ACHN (cell line): ENCODE measurements around the gene AFAP1L2.

Source experiments
- DNase-seq: peaks from one replicate; pipeline ENCODE4 v3.0.0-alpha.2; 2015
- in situ Hi-C: cut with HindIII; loops from 2 replicates; pipeline ENCODE4 v1.10.0; 2017; ENCODE audit warnings: low sequenced_read_pairs, low pct_ligation_motif_present, low pct_unique_long_range_greater_than_20kb

Gene AFAP1L2

GRCh38 chr10:114404171-114405010 lies at the start of gene AFAP1L2:
Gene AFAP1L2, minus strand, starts transcription at chr10:114404502. Its CDS starts 47 bp downstream, at chr10:114404455.
- peak; percentile 66 for DNase-seq
- in situ Hi-C loops = no loop called here

GRCh38 chr10:114453576-114453975 lies 49.3 kb upstream of the AFAP1L2 start:
- in situ Hi-C loops = no loop called here
- no peak for DNase-seq

GRCh38 chr10:114448897-114449296 lies 44.6 kb upstream of the AFAP1L2 start:
- no peak for DNase-seq
- in situ Hi-C loops = no loop called here

- in situ Hi-C loops = no loop called here
- DNase-seq = no peak
These were observed 41.0 kb upstream of the AFAP1L2 start for GRCh38 chr10:114445332-114445731.

- DNase-seq = no peak
- in situ Hi-C loops = no loop called here
These were observed 40.5 kb upstream of the AFAP1L2 start for GRCh38 chr10:114444819-114445218.

GRCh38 chr10:114442091-114442630 lies 37.9 kb upstream of the AFAP1L2 start:
- no peak for DNase-seq
- in situ Hi-C loops = no loop called here

GRCh38 chr10:114441107-114441506 lies 36.8 kb upstream of the AFAP1L2 start:
- in situ Hi-C loops = no loop called here
- DNase-seq = no peak

- in situ Hi-C loops = no loop called here
- DNase-seq = peak; percentile 49
These were observed 33.4 kb upstream of the AFAP1L2 start for GRCh38 chr10:114437473-114438292.

GRCh38 chr10:114436941-114437340 lies 32.6 kb upstream of the AFAP1L2 start:
- DNase-seq = no peak
- in situ Hi-C loops = no loop called here

GRCh38 chr10:114432566-114433093 lies 28.3 kb upstream of the AFAP1L2 start:
- in situ Hi-C loops = no loop called here
- DNase-seq = no peak

- no peak for DNase-seq
- in situ Hi-C loops = no loop called here
These were observed 27.3 kb upstream of the AFAP1L2 start for GRCh38 chr10:114431414-114432135.

- in situ Hi-C loops = no loop called here
- no peak for DNase-seq
These were observed 26.5 kb upstream of the AFAP1L2 start for GRCh38 chr10:114430688-114431413.

GRCh38 chr10:114429581-114430335 lies 25.5 kb upstream of the AFAP1L2 start:
- in situ Hi-C loops = no loop called here
- DNase-seq = no peak

- DNase-seq = peak; percentile 22
- in situ Hi-C loops = no loop called here
These were observed 23.0 kb upstream of the AFAP1L2 start for GRCh38 chr10:114427124-114427852.

GRCh38 chr10:114426476-114426875 lies 22.2 kb upstream of the AFAP1L2 start:
- no peak for DNase-seq
- in situ Hi-C loops = no loop called here

- no peak for DNase-seq
- in situ Hi-C loops = no loop called here
These were observed 16.6 kb upstream of the AFAP1L2 start for GRCh38 chr10:114420811-114421485.
